Mesenchymal stem cell (in vitro differentiated cells and primary cell): ENCODE data around the gene PERP.

Source experiments
- DNase-seq: peaks from one replicate; pipeline ENCODE4 v3.0.0-alpha.2; 2013
- H2AFZ ChIP-seq: one replicate; pipeline ENCODE4 v1.6.1; 2013; ENCODE audit warnings: low read depth, mild to moderate bottlenecking, control low read depth, inconsistent platforms, low read length, moderate library complexity
- H2AK5ac ChIP-seq: 2 replicates; pipeline ENCODE4 v1.6.1; 2013; ENCODE audit warnings: low read length, moderate library complexity, mild to moderate bottlenecking, inconsistent platforms; ENCODE audit not compliant: severe bottlenecking
- H2BK120ac ChIP-seq: one replicate; pipeline ENCODE4 v1.6.1; 2013; ENCODE audit warnings: low read depth, mild to moderate bottlenecking, inconsistent platforms, low read length, moderate library complexity
- H2BK12ac ChIP-seq, 2 experiments: one replicate each; pipeline ENCODE4 v1.6.1; 2013; ENCODE audit warnings: inconsistent platforms in 2 of 2, low read length in 2 of 2, mild to moderate bottlenecking in 2 of 2, moderate library complexity in 2 of 2, control low read depth in 1 of 2
- H2BK15ac ChIP-seq: one replicate; pipeline ENCODE4 v1.6.1; 2013; ENCODE audit warnings: mild to moderate bottlenecking, low read depth, inconsistent platforms; ENCODE audit not compliant: poor library complexity, severe bottlenecking
- H2BK5ac ChIP-seq: 2 replicates; pipeline ENCODE4 v1.6.1; 2013; ENCODE audit warnings: low read depth, mild to moderate bottlenecking, low read length, control low read depth, inconsistent platforms; ENCODE audit not compliant: poor library complexity, severe bottlenecking
- H3K14ac ChIP-seq, 2 experiments: one replicate each; pipeline ENCODE4 v1.6.1; 2013; ENCODE audit warnings: inconsistent platforms in 2 of 2, low read length in 2 of 2, control low read depth in 1 of 2, mild to moderate bottlenecking in 1 of 2, moderate library complexity in 1 of 2
- H3K18ac ChIP-seq, 2 experiments: one replicate each; pipeline ENCODE4 v1.6.1; 2013; ENCODE audit warnings: inconsistent platforms in 2 of 2, low read length in 2 of 2, control low read depth in 1 of 2, low read depth in 1 of 2, mild to moderate bottlenecking in 1 of 2
- H3K23ac ChIP-seq, 2 experiments: one replicate each; pipeline ENCODE4 v1.6.1; 2013; ENCODE audit warnings: inconsistent platforms in 2 of 2, low read length in 2 of 2, mild to moderate bottlenecking in 2 of 2, moderate library complexity in 2 of 2, control low read depth in 1 of 2
- H3K27ac ChIP-seq: 2 replicates; pipeline ENCODE4 v1.5.1; 2013; ENCODE audit warnings: mild to moderate bottlenecking, moderate library complexity, low read length, control low read depth, inconsistent platforms; ENCODE audit not compliant: poor library complexity, severe bottlenecking
- H3K27me3 ChIP-seq, 2 experiments: 2 replicates each; pipeline versions ENCODE4 v1.6.1 to v1.7.0; 2013; ENCODE audit warnings: low read length in 2 of 2, mild to moderate bottlenecking in 2 of 2, moderate library complexity in 2 of 2, control low read depth in 1 of 2, inconsistent platforms in 1 of 2; ENCODE audit not compliant: control insufficient read depth in 1 of 2, insufficient read depth in 1 of 2
- H3K36me3 ChIP-seq, 2 experiments: 2 replicates each; pipeline versions ENCODE4 v1.6.1 to v1.7.0; 2013; ENCODE audit warnings: low read length in 2 of 2, control low read depth in 1 of 2, inconsistent platforms in 1 of 2, low read depth in 1 of 2, mild to moderate bottlenecking in 1 of 2; ENCODE audit not compliant: insufficient read depth in 2 of 2, control insufficient read depth in 1 of 2
- H3K4ac ChIP-seq, 2 experiments: one replicate each; pipeline ENCODE4 v1.6.1; 2013; ENCODE audit warnings: inconsistent platforms in 2 of 2, low read length in 2 of 2, mild to moderate bottlenecking in 2 of 2, moderate library complexity in 2 of 2, control low read depth in 1 of 2, low read depth in 1 of 2
- H3K4me1 ChIP-seq: 2 replicates; pipeline ENCODE4 v1.6.1; 2013; ENCODE audit warnings: low read depth, low read length, control low read depth; ENCODE audit not compliant: control insufficient read depth, insufficient read depth
- H3K4me2 ChIP-seq: 2 replicates; pipeline ENCODE4 v1.6.1; 2013; ENCODE audit warnings: low read length, mild to moderate bottlenecking, inconsistent platforms; ENCODE audit not compliant: poor library complexity, severe bottlenecking
- H3K4me3 ChIP-seq, 2 experiments: 2 replicates each; pipeline versions ENCODE4 v1.5.1 to v1.7.0; 2013; ENCODE audit warnings: low read length in 2 of 2, mild to moderate bottlenecking in 2 of 2, control low read depth in 1 of 2, low read depth in 1 of 2; ENCODE audit not compliant: insufficient read depth in 1 of 2
- H3K79me1 ChIP-seq: replicated peaks from 2 replicates; pipeline ENCODE4 v1.6.1; 2013; ENCODE audit warnings: mild to moderate bottlenecking, control low read depth, low read length, inconsistent platforms; ENCODE audit not compliant: poor library complexity, severe bottlenecking
- H3K9ac ChIP-seq: 2 replicates; pipeline ENCODE4 v1.7.0; 2013; ENCODE audit warnings: mild to moderate bottlenecking, low read length, moderate library complexity
- H3K9me3 ChIP-seq: 2 replicates; pipeline ENCODE4 v1.7.0; 2013; ENCODE audit warnings: mild to moderate bottlenecking, low read length; ENCODE audit not compliant: control insufficient read depth
- H4K8ac ChIP-seq: one replicate; pipeline ENCODE4 v1.6.1; 2013; ENCODE audit warnings: inconsistent platforms, mild to moderate bottlenecking, low read length, moderate library complexity
- H4K91ac ChIP-seq: one replicate; pipeline ENCODE4 v1.6.1; 2013; ENCODE audit warnings: mild to moderate bottlenecking, low read length, inconsistent platforms
- WGBS: methylation state at CpG from one replicate; pipeline ENCODE4 v1.1.7; 2013; ENCODE audit warnings: mixed read lengths; 5-methylcytosine and 5-hydroxymethylcytosine counted together

PERP gene

GRCh38 chr6:138101946-138102731 lies 5.1 kb downstream of the PERP start:
- peaks cover 0 to 3% of the 10 kb centered on the region in 2 experiments for H3K36me3 ChIP-seq
- H3K23ac ChIP-seq: no peak overlapping the region
- H3K9ac ChIP-seq: no peak overlapping the region
- H3K27me3 ChIP-seq: no peaks in the 10 kb centered on the region
- H4K91ac ChIP-seq: no peak overlapping the region
- DNase-seq: no peak
- H2AK5ac ChIP-seq: peak overlapping the region; percentile 62
- H4K8ac ChIP-seq: peak overlapping the region; percentile 69
- H2AFZ ChIP-seq: no peak overlapping the region
- no peak overlapping the region for H3K4me3 ChIP-seq
- H3K18ac ChIP-seq: no peak overlapping the region
- H3K4me1 ChIP-seq: peaks cover 5% of the 10 kb centered on the region
- no peak overlapping the region for H2BK15ac ChIP-seq
- no peak overlapping the region for H3K4ac ChIP-seq
- no peak overlapping the region for H2BK12ac ChIP-seq
- H2BK5ac ChIP-seq: no peak overlapping the region
- H2BK120ac ChIP-seq: no peak overlapping the region
- peak overlapping the region; percentile 58 for H3K4me2 ChIP-seq
- H3K9me3 ChIP-seq: no peaks in the 10 kb centered on the region
- H3K79me1 ChIP-seq: peaks cover 5% of the 10 kb centered on the region
- peak overlapping the region; percentile 84 for H3K27ac ChIP-seq
- WGBS: 70% methylated on average over 4 of the region's 10 CpGs
- H3K14ac ChIP-seq: no peak overlapping the region

GRCh38 chr6:138099832-138100231 lies 7.4 kb downstream of the PERP start:
- Histone ChIP-seq H3K4ac (no peak overlapping the region), H2BK5ac (no peak overlapping the region), H3K18ac (no peak overlapping the region), H2BK12ac (no peak overlapping the region), H2AK5ac (no peak overlapping the region), H3K79me1 (peaks cover 15% of the 10 kb centered on the region), H3K23ac (no peak overlapping the region), H3K9me3 (no peaks in the 10 kb centered on the region), H4K91ac (no peak overlapping the region), H3K4me3 (no peak overlapping the region), H2BK120ac (no peak overlapping the region), H3K14ac (no peak overlapping the region), H2BK15ac (no peak overlapping the region), H3K27me3 (no peaks in the 10 kb centered on the region), H4K8ac (no peak overlapping the region), H2AFZ (no peak overlapping the region), H3K36me3 (peaks cover 15 to 17% of the 10 kb centered on the region in 2 experiments), H3K4me1 (peaks cover 8% of the 10 kb centered on the region), H3K9ac (no peak overlapping the region), H3K27ac (peak overlapping the region; percentile 65), H3K4me2 (no peak overlapping the region)
- 78% methylated on average over 4 of the region's 5 CpGs for WGBS
- DNase-seq: no peak

- Histone ChIP-seq H4K91ac (no peak overlapping the region), H3K4ac (no peak overlapping the region), H3K79me1 (peaks cover 15% of the 10 kb centered on the region), H3K4me3 (no peak overlapping the region), H4K8ac (no peak overlapping the region), H2BK15ac (no peak overlapping the region), H3K27ac (no peak overlapping the region), H3K18ac (no peak overlapping the region), H3K9ac (no peak overlapping the region), H2BK120ac (no peak overlapping the region), H3K14ac (no peak overlapping the region), H2BK5ac (no peak overlapping the region), H3K9me3 (no peaks in the 10 kb centered on the region), H3K4me1 (peaks cover 8% of the 10 kb centered on the region), H3K36me3 (peaks cover 19 to 23% of the 10 kb centered on the region in 2 experiments), H2BK12ac (no peak overlapping the region), H3K27me3 (no peaks in the 10 kb centered on the region), H3K23ac (no peak overlapping the region), H3K4me2 (no peak overlapping the region), H2AK5ac (no peak overlapping the region), H2AFZ (no peak overlapping the region)
- 95% methylated on average over 2 of the region's 2 CpGs for WGBS
- no peak for DNase-seq
Measured at GRCh38 chr6:138098306-138098705, 8.9 kb downstream of the PERP start.

GRCh38 chr6:138094260-138094659 lies 13.0 kb downstream of the PERP start:
- H3K4me3 ChIP-seq: no peak overlapping the region
- H3K9ac ChIP-seq: no peak overlapping the region
- H3K9me3 ChIP-seq: no peaks in the 10 kb centered on the region
- 100% methylated on average over 1 of the region's 1 CpG for WGBS
- no peak overlapping the region for H3K4me2 ChIP-seq
- no peak overlapping the region for H2AFZ ChIP-seq
- H2BK5ac ChIP-seq: no peak overlapping the region
- DNase-seq: no peak
- H2BK12ac ChIP-seq: no peak overlapping the region
- H2BK15ac ChIP-seq: no peak overlapping the region
- no peak overlapping the region for H3K18ac ChIP-seq
- H3K4ac ChIP-seq: no peak overlapping the region
- H3K79me1 ChIP-seq: peaks cover 21% of the 10 kb centered on the region
- H4K91ac ChIP-seq: no peak overlapping the region
- H2BK120ac ChIP-seq: no peak overlapping the region
- no peaks in the 10 kb centered on the region for H3K27me3 ChIP-seq
- no peak overlapping the region for H3K14ac ChIP-seq
- no peak overlapping the region for H3K23ac ChIP-seq
- H3K4me1 ChIP-seq: peaks cover 6% of the 10 kb centered on the region
- no peak overlapping the region for H2AK5ac ChIP-seq
- H3K27ac ChIP-seq: no peak overlapping the region
- H3K36me3 ChIP-seq: peaks cover 25 to 35% of the 10 kb centered on the region in 2 experiments
- H4K8ac ChIP-seq: no peak overlapping the region
